AG08396 (cell line): Measurements from ENCODE around the gene JMY.
A peak's percentile ranks its signal among the peaks of the same experiment; 100 is the strongest.
"Not testable (repeated sequence)": the region's sequence is repeated elsewhere in the genome, so short reads cannot be mapped to it uniquely, and the experiment has no call there.

ENCODE experiments used
- DNase-seq: peaks from one replicate; pipeline ENCODE4 v3.0.0; 2012; ENCODE audit warnings: low spot score, mixed read lengths

JMY gene

DNA sequence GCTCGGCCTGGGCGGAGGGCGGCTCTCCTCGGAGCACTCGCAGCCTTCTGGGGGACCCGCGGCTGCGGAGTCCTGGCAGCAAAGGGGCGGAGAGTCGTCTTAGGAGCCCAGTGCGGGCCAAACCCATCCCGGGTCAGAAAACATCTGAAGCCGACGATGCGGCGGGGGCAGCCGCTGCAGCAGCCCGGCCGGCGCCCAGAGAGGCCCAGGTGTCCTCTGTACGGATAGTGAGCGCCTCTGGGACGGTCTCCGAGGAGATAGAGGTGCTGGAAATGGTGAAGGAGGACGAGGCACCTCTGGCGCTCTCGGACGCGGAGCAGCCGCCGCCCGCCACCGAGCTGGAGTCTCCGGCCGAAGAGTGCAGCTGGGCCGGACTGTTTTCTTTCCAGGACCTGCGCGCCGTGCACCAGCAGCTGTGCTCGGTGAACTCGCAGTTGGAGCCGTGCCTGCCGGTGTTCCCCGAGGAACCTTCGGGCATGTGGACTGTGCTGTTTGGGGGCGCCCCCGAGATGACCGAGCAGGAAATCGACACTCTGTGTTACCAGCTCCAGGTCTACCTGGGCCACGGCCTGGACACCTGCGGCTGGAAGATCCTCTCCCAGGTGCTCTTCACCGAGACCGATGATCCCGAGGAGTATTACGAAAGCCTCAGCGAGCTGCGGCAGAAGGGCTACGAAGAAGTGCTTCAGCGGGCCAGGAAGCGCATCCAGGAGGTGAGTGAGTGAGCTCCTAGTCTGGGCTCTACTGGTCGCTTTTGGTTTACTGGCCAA is 1.2 kb downstream of the JMY start:
- DNase-seq: peak; percentile 53

DNA sequence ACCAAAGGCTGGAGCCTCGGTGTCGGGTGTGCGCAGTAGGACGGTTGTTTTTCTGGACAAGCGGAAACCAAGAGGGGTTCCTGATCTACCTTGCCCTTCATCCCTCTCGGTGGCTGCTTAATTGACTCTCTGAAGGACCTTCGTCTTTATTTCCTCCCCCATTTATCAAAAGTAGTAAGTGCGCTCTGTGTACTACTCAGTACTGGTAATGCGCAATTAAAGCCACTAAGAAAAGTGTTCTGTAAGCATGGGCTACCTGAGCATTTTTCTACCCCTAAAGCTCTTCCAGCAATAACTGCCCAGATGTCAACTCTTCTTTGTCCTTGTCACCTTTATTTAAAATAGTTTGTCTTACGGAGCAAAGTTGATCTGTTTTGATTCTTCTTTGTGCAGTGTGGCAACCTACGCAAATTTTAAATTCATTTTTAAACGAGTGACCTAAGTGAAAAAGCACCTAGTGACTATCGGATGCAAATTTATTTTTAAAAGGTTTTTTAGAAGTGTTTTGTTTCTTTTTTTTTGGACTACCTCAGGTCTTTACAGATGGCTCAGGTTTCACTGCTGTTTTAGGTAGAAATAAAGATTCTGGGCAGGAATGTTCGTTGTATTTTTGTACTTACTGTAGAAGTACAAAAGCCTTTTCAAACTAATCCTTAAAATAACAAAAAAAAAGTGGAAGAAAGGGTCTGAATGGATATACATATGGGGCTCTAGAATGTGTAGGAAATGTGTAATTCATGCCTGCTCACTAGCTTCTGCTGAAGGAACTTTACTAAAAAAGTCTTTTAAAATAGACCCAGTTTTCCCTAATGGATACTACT is 2.0 kb downstream of the JMY start:
- no peak for DNase-seq

DNA sequence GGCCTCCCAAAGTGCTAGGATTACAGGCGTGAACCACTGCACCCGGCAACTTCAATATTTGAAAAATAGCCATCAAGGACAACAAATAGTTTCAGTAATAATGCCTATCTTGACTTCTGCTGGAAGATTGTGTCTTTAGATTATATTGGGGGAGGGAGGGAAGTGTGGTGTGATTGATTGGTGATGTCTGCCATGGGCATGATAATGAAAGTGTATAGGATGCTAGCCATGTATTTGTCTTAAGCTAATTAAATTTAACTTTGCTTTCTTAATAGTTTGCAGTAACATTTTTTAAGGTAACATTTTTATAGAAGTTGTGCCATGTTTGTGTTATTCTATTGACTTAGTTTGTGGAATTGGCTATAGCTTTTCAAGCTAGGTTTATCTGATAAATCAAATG is 4.6 kb downstream of the JMY start:
- DNase-seq: no peak

DNA sequence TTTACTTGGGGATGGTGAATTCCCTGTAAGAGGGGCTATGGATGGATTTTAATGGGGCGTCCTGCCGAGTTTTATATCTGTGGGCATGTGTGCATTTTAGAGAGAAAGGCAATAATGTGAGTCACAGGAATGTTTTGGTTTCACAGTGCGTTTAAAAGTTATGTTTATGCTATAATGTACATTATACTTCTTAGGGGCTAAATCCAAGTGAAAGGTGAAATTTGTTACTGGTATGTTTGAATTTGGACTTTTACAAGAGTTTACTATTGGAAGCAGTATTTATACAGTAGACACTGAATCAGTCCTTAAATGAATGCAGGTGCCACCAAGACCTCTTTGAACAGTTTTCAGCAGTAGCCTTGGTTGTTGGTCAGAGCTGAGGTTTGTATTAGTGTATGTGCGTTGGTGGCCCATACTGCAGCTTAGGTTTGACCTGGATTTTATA is 5.6 kb downstream of the JMY start:
- no peak for DNase-seq

DNA sequence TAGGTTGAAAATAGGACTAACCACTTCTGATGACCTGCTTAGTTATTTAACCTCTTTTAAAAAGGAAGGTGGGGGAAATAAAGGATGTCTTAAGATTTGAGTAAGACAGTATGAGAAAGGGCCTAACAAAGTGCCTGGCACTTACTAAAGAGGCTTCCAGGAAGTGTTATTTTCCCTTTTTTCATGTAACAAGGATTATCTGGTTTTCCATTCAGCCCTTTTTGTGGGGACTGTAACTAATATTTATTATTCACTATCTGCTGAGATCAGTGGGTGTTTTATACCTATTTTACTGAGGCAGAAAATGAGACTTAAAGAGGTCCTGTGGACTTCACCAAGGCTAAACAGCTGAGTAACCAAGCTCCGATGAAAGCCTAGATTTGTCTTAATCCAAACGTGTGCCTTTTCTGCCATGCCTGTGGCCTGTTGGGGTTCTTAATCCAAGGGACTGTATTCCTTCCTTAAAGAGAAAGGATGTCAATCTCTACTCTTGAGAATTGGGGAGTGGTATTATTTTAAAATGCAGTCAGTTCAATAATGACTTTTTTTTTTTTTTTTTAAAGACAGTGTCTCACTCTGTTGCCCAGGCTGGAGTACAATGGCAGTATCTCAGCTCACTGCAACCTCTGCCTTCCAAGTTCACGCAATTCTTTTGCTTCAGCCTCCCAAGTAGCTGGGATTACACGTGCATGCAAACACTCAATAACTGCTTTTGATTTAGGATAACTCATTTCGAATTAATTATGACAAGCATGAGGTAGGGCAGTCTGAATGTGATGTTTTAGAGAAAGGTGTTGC is 6.5 kb downstream of the JMY start:
- DNase-seq: no peak

DNA sequence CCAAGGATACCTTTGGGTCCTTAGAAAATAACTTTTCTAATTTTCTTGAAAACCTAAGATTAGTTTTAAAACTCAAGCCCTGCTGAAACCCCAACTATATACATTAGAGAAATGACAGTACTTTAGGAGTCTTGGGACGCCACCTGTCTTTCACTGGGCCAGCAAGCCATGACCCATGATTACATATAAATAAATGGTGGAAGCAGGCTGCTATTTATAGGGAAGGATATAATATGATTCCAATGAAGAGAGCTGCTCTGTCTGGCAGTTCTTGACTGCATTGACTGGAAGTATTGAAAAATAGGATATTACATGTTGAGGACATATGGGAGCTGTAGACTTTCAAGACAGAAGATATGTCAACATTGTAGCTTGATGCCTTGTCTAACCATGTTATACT is 7.3 kb downstream of the JMY start:
- no peak for DNase-seq

DNA sequence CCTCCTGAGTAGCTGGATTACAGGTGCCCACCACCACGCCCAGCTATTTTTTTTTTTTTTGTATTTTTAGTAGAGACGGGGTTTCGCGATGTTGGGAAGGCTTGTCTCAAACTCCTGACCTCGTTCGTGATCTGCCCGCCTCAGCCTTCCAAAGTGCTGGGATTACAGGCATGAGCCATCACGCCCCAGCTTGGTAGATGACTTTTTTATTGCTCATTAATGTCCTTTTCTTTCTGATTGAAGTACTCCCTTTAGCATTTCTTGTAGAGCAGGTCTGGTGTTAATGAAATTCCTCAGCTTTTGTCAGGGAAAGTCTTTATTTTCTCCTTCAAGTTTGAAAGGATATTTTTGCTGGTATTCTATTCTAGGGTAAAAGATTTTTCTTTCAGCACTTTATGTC is 18.1 kb downstream of the JMY start:
- not testable (repeated sequence) for DNase-seq

DNA sequence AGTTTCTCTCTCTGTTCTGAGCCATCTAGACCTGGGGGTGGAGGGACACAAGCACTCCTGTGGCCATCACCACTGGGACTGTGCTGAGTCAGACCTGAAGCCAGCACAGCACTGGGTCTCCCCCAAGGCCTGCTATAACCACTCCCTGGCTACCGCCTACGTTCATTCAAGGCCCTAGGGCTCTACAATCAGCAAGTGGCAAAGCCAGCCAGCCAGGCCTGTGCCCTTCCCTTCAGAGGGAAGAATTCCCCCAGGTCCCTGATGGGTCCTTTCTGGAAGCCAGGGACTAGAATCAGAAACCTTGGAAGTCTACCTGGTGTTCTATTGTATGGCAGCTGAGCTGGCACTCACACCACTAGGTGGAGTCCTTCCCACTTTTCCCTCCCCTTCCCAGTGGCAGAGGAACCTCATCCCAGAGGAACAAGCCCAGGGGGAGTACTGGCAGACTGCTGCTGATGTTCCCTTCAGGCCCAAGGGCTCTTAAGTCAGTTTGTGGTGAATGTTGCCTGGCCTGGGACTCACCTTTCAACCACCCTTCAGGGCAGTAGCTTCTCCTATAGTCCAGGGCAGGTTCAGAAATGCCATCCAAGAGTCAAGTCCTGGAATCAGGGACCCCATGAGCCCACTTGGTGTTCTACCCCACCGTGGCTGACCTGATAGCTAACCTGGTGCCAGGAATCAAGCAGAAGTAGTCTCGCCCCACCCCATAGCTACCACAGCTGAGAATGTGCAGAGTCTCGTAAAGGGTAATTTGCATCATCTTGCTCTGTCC is 20.0 kb downstream of the JMY start:
- DNase-seq: peak; percentile 44

DNA sequence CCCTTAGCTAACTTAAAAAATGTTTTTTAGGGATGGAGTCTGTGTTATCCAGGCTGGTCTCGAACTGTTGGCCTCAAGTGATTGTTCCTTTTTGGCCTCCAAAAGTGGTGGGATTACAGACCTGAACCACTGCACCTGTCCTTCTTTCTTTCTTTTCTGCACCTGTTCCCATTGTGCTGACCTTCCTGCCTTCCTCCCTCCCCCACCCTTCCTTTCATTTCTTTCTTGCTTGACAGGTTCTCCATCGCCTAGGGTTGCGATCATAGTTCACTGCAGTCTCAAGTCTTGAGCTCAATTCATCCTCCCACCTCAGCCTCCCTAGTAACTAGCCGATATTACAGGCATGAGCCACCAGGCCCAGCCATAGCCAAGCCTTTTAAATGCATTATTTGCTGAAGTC is 20.6 kb downstream of the JMY start:
- no peak for DNase-seq

DNA sequence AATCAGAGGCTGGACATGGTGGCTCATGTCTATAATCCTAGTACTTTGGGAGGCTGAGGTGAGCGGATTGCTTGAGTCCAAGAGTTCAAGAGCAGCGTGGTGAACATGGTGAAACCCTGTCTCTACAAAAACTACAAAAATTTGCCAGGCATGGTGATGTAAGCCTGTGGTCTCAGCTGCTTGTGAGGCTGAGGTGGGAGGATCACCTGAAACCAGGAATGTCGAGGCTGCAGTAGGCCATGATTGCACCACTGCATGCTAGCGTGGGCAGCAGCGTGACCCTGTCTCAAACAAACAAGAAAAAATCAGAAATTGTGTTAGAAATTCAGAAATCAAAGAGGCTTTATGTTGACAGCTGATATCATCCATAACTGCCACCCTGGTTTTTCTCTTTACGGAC is 21.4 kb downstream of the JMY start:
- DNase-seq: no peak

DNA sequence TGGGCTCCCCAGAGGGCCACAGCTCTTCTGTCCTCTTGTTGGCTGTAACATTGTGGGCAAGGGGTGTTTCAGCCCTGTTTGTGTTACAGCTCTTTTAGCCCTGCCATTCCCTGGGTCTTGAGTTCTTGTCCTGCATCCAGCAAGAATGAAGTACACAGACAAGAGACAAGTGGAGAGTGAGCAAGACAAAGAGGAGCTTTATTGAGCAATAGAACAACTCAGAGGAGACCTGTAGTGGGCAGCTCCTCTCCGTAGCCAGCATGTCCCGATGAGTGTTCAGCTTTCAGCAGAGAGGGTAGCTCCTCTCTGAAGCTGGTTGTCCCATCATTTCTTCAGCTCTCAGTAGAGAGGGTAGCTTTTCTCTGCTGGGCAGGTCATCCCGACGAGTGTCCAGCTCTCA is 22.9 kb downstream of the JMY start:
- DNase-seq: no peak

DNA sequence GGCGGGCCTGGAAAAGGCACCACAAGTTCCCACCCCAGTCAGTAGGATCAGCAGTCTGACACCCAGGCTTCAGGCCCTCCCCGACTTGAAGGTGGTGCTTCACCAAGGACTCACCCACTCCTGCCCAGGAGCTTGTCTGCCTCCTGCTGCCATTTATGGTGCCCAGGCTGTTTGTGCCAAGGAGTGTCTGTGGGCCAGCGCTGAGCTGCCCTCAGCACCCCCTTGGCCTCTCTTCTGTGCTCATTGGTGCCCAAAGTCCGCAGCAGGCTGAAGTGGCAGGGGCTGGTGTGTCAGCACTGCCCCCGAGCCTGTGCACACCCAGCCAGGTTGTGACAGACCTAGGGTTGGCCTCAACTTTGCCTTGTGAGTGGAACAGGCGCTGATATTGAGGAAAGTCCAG is 23.5 kb downstream of the JMY start:
- DNase-seq: no peak

DNA sequence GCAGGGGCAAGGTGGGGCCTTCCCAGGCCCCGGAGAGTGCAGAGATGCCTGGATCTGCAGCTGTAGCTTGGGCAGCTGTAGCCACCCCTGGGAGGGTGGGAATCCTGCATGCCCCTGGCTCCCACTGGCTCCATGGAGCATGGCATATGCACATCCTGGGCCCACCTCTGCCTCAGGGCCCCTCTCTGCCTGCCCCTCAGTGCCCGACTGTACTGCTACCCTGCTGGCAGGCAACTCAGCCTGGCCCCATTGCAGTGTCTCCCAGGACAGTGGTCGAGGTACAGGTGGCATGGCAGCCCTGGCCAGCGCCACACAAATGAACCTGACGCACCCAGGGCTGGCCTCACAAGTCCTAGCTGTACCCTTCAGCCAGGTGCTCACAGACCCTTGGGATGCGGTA is 23.9 kb downstream of the JMY start:
- DNase-seq: no peak

DNA sequence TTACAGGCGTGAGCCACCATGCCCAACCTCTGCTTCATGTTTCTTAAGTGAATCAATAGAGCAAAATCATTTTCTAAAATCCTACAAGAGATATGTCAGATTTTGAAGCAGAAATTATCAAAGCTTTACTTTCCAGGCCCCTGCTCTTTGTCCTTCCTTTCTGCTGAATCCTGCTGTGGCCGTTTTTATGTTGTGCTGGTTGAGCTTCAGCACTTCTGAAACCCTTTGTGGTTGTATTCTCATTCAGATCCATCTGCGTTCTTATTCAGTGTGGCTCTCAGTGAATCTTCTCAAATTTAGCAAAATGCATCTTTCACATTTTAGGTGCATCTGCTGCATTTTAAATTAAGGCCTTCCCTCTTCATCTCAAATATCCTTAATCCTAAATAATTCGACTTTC is 26.0 kb downstream of the JMY start:
- no peak for DNase-seq

DNA sequence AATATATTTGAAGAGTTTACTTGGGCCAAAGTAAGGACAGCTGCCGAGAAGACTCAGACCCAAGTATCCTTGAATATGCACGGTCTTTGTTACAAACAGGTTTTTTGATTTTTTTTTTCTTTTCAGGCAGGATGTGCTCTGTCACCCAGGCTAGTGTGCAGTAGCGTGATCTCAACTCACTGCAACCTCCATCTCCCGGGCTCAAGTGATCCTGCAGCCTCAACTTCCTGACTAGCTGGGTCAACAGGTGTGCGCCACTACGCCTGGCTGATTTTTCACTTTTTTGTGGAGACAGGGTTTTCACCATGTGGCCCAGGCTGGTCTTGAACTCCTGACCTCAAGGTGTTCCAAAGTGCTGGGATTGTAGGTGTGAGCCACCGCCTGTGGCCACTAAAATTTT is 27.4 kb downstream of the JMY start:
- DNase-seq: no peak

DNA sequence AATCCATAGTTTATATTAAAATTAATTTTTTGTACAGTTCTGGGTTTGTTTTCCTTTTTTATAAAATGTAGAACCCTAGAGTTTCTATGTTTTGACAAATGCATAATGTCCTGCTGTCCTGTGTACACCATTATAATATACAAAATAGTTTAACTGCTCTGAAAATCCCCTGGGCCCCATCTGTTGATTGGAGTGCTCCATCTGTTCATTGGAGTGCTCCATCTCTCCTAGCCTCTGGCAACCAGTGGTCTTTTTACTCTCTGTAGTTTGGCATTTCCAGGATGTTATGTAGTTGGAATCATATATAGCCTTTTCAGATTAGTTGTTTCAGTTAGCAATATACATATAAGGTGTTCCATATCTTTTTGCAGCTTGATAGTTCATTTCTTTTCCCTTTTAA is 31.2 kb downstream of the JMY start:
- DNase-seq: no peak

DNA sequence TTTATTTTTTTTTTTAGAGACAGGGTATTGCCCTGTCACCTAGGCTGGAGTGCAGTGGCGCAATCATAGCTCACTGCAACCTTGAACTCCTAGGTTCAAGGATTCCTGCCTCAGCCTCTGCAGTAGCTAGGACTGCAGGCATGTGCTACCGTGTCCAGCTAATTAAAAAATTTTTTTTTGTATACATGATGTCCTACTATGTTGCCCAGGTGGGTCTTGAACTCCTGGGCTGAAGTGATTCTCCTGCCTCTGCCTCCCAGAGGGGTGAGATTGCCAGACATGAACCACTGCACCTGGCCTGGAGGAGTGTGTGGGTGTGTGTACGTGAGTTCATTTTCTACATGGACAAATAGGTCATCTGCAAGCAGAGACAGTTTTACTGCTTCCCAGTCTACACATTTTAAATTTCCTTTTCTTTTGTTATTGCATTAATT is 33.8 kb downstream of the JMY start:
- DNase-seq: no peak

DNA sequence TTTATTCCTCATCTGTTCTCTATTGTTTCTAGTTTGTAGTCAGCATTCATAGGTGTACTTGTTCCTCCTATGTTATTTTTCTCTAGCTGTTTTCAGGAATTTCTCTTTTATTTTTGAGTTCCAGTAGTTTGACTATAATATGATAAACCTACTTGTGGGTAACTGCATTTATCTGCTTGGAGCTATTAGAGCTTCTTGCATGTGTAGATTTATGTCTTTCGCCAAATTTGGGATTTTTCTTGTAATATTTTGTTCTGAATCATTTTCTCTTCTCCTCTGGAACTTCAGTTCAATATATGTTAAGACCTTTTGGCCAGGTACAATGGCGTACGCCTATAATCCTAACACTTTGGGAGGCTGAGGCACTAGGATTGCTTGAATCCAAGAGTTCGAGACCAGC is 37.4 kb downstream of the JMY start:
- no peak for DNase-seq

DNA sequence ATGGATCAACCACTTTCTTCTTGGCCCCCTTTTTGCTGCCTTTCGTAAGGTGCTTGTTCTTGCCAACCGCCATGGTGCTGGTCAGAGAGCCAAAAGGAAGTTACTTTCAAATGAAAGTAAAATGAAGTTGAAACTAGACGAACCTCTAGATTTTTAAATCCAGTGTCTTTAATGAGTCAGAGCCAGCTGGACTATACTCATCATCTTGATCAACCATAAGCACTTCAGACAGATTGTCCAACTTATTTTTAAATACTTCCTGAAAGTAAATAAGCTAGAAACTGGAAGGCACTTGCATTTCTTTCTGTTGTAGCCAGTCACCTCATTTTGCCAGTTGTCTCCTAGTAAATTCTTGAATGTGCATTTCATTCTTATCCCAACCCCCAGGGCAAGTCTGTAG is 48.9 kb downstream of the JMY start:
- DNase-seq: peak; percentile 8

DNA sequence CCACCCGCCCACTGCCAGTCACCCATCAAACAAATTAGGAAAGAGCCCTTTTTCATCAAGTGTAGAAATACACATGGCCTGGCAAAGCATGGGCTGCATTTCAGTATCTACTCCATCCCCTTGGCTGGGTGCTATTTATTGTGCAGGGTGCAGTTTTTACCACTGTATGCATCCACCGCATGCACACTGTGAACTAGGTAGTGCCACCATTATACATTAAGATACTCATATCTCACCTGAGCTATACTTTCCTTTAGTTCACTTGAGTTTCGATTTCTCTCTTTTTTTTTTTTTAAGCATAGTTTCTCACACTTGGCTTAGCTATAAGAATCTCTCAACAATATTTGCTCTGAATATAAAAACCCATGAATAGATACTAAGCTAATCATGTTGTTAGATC is 49.4 kb downstream of the JMY start:
- no peak for DNase-seq

DNA sequence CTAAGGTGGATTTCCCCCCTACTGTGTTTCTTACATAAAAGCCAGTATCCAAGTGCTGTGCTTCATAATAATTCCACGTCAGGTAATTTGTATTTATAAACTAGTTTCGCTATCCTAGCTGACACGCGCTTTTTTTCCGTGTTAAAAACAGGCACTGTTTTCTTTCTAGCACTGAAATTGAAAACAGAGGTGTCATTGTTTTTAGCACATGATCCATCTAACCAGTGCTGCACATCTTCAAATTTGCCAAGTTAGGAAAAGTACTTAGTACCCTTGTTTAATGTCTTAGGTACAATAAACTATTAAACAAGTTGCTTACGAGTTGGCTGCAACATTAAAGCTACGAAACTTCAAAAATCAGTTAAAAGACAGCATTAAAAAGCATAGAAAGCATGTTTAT is 49.9 kb downstream of the JMY start:
- DNase-seq: no peak

DNA sequence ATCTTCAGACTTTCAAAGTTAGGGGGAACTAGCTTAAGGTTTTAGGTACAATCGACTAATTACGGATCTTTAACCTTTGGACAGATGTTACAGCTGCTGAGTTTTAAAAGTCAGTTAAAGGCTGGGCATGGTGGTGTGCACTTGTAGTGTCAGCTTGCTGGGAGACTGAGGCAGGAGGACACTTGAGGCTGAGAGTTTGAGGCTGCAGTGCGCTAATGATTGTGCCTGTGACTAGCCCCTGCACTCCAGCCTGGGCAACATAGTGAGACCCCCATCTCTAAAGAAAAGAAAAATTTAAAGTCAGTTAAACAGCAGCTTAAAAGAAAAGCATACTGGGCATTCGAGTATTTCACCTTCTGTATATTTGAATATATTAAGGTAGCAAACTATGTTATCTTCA is 51.4 kb downstream of the JMY start:
- no peak for DNase-seq
